ENCODE measurements around the gene CRYBG2.
"Not testable (repeated sequence)": the region's sequence is repeated elsewhere in the genome, so short reads cannot be mapped to it uniquely, and the experiment has no call there.

Gene CRYBG2

GRCh38 chr1:26384076-26384475, 30.1 kb upstream of the CRYBG2 start:
- Histone ChIP-seq H3K9me3 (ENCODE audit: low read length) (no peaks in the 10 kb centered on the region), H3K27ac (ENCODE audit: low read depth, low read length) (no peak overlapping the region), H3K4me3 (ENCODE audit: low read depth in 1 of 2, low read length in 2 of 2) (no peak overlapping the region), H3K27me3 (ENCODE audit: control insufficient read depth in 1 of 2, insufficient read depth in 2 of 2, low read length in 2 of 2) (no peaks in the 10 kb centered on the region), H3K36me3 (ENCODE audit: insufficient read depth, low read length) (no peaks in the 10 kb centered on the region), H3K4me1 (ENCODE audit: insufficient read depth, low read length) (no peaks in the 10 kb centered on the region), H3K9ac (ENCODE audit: low read length) (no peak overlapping the region)

GRCh38 chr1:26378879-26379251, 24.9 kb upstream of the CRYBG2 start:
- Histone ChIP-seq H3K36me3 (ENCODE audit: insufficient read depth, low read length) (no peaks in the 10 kb centered on the region), H3K27ac (ENCODE audit: low read depth, low read length) (no peak overlapping the region), H3K27me3 (ENCODE audit: control insufficient read depth in 1 of 2, insufficient read depth in 2 of 2, low read length in 2 of 2) (no peaks in the 10 kb centered on the region), H3K9ac (ENCODE audit: low read length) (no peak overlapping the region), H3K9me3 (ENCODE audit: low read length) (no peaks in the 10 kb centered on the region), H3K4me1 (ENCODE audit: insufficient read depth, low read length) (no peaks in the 10 kb centered on the region), H3K4me3 (ENCODE audit: low read depth in 1 of 2, low read length in 2 of 2) (no peak overlapping the region)

GRCh38 chr1:26378088-26378878, 24.4 kb upstream of the CRYBG2 start:
- Histone ChIP-seq H3K9ac (ENCODE audit: low read length) (no peak overlapping the region), H3K4me1 (ENCODE audit: insufficient read depth, low read length) (no peaks in the 10 kb centered on the region), H3K27ac (ENCODE audit: low read depth, low read length) (no peak overlapping the region), H3K9me3 (ENCODE audit: low read length) (no peaks in the 10 kb centered on the region), H3K4me3 (ENCODE audit: low read depth in 1 of 2, low read length in 2 of 2) (no peak overlapping the region), H3K27me3 (ENCODE audit: control insufficient read depth in 1 of 2, insufficient read depth in 2 of 2, low read length in 2 of 2) (no peaks in the 10 kb centered on the region), H3K36me3 (ENCODE audit: insufficient read depth, low read length) (no peaks in the 10 kb centered on the region)

GRCh38 chr1:26376050-26376449, 22.1 kb upstream of the CRYBG2 start:
- Histone ChIP-seq H3K9me3 (ENCODE audit: low read length) (no peaks in the 10 kb centered on the region), H3K4me3 (ENCODE audit: low read depth in 1 of 2, low read length in 2 of 2) (no peak overlapping the region), H3K36me3 (ENCODE audit: insufficient read depth, low read length) (no peaks in the 10 kb centered on the region), H3K4me1 (ENCODE audit: insufficient read depth, low read length) (no peaks in the 10 kb centered on the region), H3K9ac (ENCODE audit: low read length) (no peak overlapping the region), H3K27ac (ENCODE audit: low read depth, low read length) (no peak overlapping the region), H3K27me3 (ENCODE audit: control insufficient read depth in 1 of 2, insufficient read depth in 2 of 2, low read length in 2 of 2) (no peaks in the 10 kb centered on the region)

- Histone ChIP-seq H3K4me3 (ENCODE audit: low read depth in 1 of 2, low read length in 2 of 2) (no peak overlapping the region), H3K9me3 (ENCODE audit: low read length) (no peaks in the 10 kb centered on the region), H3K27ac (ENCODE audit: low read depth, low read length) (no peak overlapping the region), H3K4me1 (ENCODE audit: insufficient read depth, low read length) (no peaks in the 10 kb centered on the region), H3K36me3 (ENCODE audit: insufficient read depth, low read length) (no peaks in the 10 kb centered on the region), H3K27me3 (ENCODE audit: control insufficient read depth in 1 of 2, insufficient read depth in 2 of 2, low read length in 2 of 2) (no peaks in the 10 kb centered on the region), H3K9ac (ENCODE audit: low read length) (no peak overlapping the region)
These were observed 21.2 kb upstream of the CRYBG2 start for GRCh38 chr1:26375081-26375480.

- H3K4me1 ChIP-seq (ENCODE audit: insufficient read depth, low read length); H3K4me3 ChIP-seq (ENCODE audit: low read depth in 1 of 2, low read length in 2 of 2); H3K9me3 ChIP-seq (ENCODE audit: low read length); H3K27me3 ChIP-seq (ENCODE audit: control insufficient read depth in 1 of 2, insufficient read depth in 2 of 2, low read length in 2 of 2); H3K36me3 ChIP-seq (ENCODE audit: insufficient read depth, low read length); H3K9ac ChIP-seq (ENCODE audit: low read length); H3K27ac ChIP-seq (ENCODE audit: low read depth, low read length): not testable (repeated sequence)
These were observed 20.4 kb upstream of the CRYBG2 start for GRCh38 chr1:26374361-26374760.

- H3K36me3 ChIP-seq (ENCODE audit: insufficient read depth, low read length) = no peaks in the 10 kb centered on the region
- H3K4me3 ChIP-seq (ENCODE audit: low read depth in 1 of 2, low read length in 2 of 2) = no peak overlapping the region
- no peaks in the 10 kb centered on the region for H3K4me1 ChIP-seq (ENCODE audit: insufficient read depth, low read length)
- no peaks in the 10 kb centered on the region for H3K27me3 ChIP-seq (ENCODE audit: control insufficient read depth in 1 of 2, insufficient read depth in 2 of 2, low read length in 2 of 2)
- no peak overlapping the region for H3K9ac ChIP-seq (ENCODE audit: low read length)
- H3K9me3 ChIP-seq (ENCODE audit: low read length) = no peaks in the 10 kb centered on the region
- no peak overlapping the region for H3K27ac ChIP-seq (ENCODE audit: low read depth, low read length)
These were observed 19.9 kb upstream of the CRYBG2 start for GRCh38 chr1:26373789-26374188.

- no peak overlapping the region for H3K9ac ChIP-seq (ENCODE audit: low read length)
- H3K36me3 ChIP-seq (ENCODE audit: insufficient read depth, low read length) = no peaks in the 10 kb centered on the region
- no peaks in the 10 kb centered on the region for H3K9me3 ChIP-seq (ENCODE audit: low read length)
- no peak overlapping the region for H3K4me3 ChIP-seq (ENCODE audit: low read depth in 1 of 2, low read length in 2 of 2)
- H3K27me3 ChIP-seq (ENCODE audit: control insufficient read depth in 1 of 2, insufficient read depth in 2 of 2, low read length in 2 of 2) = no peaks in the 10 kb centered on the region
- no peak overlapping the region for H3K27ac ChIP-seq (ENCODE audit: low read depth, low read length)
- H3K4me1 ChIP-seq (ENCODE audit: insufficient read depth, low read length) = no peaks in the 10 kb centered on the region
These were observed 19.4 kb upstream of the CRYBG2 start for GRCh38 chr1:26373281-26373680.

- not testable (repeated sequence) for H3K4me3 ChIP-seq (ENCODE audit: low read depth in 1 of 2, low read length in 2 of 2); H3K36me3 ChIP-seq (ENCODE audit: insufficient read depth, low read length); H3K9me3 ChIP-seq (ENCODE audit: low read length); H3K27me3 ChIP-seq (ENCODE audit: control insufficient read depth in 1 of 2, insufficient read depth in 2 of 2, low read length in 2 of 2); H3K9ac ChIP-seq (ENCODE audit: low read length); H3K27ac ChIP-seq (ENCODE audit: low read depth, low read length); H3K4me1 ChIP-seq (ENCODE audit: insufficient read depth, low read length)
These were observed 18.7 kb upstream of the CRYBG2 start, which contains the start of gene ZNF683 for GRCh38 chr1:26372611-26373010. Gene ZNF683, minus strand, starts transcription at chr1:26372750. Its CDS starts 4,179 bp downstream, at chr1:26368571.

- Histone ChIP-seq H3K9ac (ENCODE audit: low read length) (no peak overlapping the region), H3K9me3 (ENCODE audit: low read length) (no peaks in the 10 kb centered on the region), H3K27ac (ENCODE audit: low read depth, low read length) (no peak overlapping the region), H3K36me3 (ENCODE audit: insufficient read depth, low read length) (no peaks in the 10 kb centered on the region), H3K4me1 (ENCODE audit: insufficient read depth, low read length) (no peaks in the 10 kb centered on the region), H3K27me3 (ENCODE audit: control insufficient read depth in 1 of 2, insufficient read depth in 2 of 2, low read length in 2 of 2) (no peaks in the 10 kb centered on the region), H3K4me3 (ENCODE audit: low read depth in 1 of 2, low read length in 2 of 2) (no peak overlapping the region)
These were observed 18.1 kb upstream of the CRYBG2 start for GRCh38 chr1:26372039-26372438.

GRCh38 chr1:26370591-26371382, 16.9 kb upstream of the CRYBG2 start:
- Histone ChIP-seq H3K9me3 (ENCODE audit: low read length) (no peaks in the 10 kb centered on the region), H3K36me3 (ENCODE audit: insufficient read depth, low read length) (no peaks in the 10 kb centered on the region), H3K9ac (ENCODE audit: low read length) (no peak overlapping the region), H3K4me1 (ENCODE audit: insufficient read depth, low read length) (no peaks in the 10 kb centered on the region), H3K4me3 (ENCODE audit: low read depth in 1 of 2, low read length in 2 of 2) (no peak overlapping the region), H3K27ac (ENCODE audit: low read depth, low read length) (no peak overlapping the region), H3K27me3 (ENCODE audit: control insufficient read depth in 1 of 2, insufficient read depth in 2 of 2, low read length in 2 of 2) (no peaks in the 10 kb centered on the region)
